Measurements from ENCODE around the gene PHACTR4.
"Not testable (repeated sequence)": the region's sequence is repeated elsewhere in the genome, so short reads cannot be mapped to it uniquely, and the experiment has no call there.

The PHACTR4 gene

GRCh38 chr1:28373450-28373849 lies 3.9 kb downstream of the PHACTR4 start:
- not testable (repeated sequence) for DNase-seq

GRCh38 chr1:28374297-28374696 lies 4.8 kb downstream of the PHACTR4 start:
- no peak for DNase-seq

DNA sequence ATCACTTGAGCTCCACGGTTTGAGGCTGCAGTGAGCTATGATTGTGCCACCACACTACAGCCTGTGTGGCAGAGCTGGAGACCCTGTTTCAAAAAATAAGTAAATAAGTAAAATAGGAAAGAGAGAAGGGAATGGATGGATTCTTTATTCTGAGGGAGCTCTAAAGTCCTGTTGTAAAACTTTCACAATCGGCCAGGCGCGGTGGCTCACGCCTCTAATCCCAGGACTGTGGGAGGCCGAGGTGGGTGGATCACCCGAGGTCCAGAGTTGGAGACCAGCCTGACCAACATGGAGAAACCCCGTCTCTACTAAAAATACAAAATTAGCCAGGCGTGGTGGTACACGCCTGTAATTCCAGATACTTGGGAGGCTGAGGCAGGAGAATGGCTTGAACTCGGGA lies 6.1 kb downstream of the PHACTR4 start:
- DNase-seq: not testable (repeated sequence)

DNA sequence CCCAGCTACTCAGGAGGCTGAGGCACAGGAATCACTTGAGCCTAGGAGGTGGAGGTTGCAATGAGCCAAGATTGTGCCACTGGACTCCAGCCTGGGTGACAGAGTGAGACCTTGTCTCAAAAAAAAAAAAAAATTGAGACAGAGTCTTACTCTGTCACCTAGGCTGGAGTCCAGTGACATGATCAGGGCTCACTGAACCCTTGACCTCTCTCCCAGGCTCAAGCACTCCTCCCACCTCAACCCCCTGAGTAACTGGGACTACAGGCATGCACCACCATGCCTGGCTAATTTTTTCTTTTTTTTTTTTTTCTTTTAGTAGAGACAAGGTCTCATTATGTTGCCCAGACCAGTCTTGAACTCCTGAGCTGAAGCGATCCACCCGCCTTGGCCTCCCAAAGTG lies 6.7 kb downstream of the PHACTR4 start:
- not testable (repeated sequence) for DNase-seq

DNA sequence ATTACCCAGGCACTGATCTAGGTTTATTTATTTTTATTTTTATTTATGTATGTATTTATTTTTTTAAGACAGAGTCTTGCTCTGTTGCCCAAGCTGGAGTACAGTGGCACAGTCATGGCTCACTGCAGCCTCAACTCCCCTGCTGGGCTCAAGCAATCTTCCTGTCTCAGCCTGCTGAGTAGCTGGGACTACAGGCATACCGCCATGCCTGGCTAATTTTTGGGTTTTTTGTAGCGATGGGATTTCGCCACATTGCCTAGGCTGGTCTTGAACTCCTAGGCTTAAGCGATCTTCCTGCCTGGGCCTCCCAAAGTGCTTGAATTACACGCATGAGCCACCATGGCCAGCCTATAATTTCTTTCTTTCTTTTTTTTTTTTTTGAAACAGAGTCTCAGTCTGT lies 9.4 kb downstream of the PHACTR4 start:
- DNase-seq: no peak

- no peak for DNase-seq
These were observed 10.9 kb downstream of the PHACTR4 start for GRCh38 chr1:28380394-28380793.

- DNase-seq: not testable (repeated sequence)
These were observed 14.2 kb downstream of the PHACTR4 start for GRCh38 chr1:28383785-28384184.

GRCh38 chr1:28392027-28392652 lies 22.6 kb downstream of the PHACTR4 start:
- DNase-seq: no peak

GRCh38 chr1:28394136-28394535 lies 24.6 kb downstream of the PHACTR4 start:
- no peak for DNase-seq

DNA sequence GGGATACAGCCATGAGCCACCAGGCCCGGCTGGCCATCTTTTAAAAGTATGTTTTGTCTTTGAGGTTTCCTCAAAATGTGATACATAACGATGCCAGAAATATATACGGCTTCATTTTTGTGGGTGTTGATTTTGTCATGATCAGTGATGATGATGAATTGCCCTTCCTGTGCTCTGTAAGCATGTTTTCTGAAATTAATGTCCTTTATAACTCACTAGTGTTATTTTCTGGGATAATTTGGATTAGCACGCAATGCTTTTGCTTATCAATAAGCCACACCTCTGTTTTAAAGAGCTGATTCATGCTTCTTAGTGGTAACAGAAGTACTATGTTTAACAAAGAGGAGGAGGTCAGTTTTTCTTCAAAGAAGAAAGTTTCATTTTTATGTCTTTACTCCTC lies 25.6 kb downstream of the PHACTR4 start:
- DNase-seq: no peak

DNA sequence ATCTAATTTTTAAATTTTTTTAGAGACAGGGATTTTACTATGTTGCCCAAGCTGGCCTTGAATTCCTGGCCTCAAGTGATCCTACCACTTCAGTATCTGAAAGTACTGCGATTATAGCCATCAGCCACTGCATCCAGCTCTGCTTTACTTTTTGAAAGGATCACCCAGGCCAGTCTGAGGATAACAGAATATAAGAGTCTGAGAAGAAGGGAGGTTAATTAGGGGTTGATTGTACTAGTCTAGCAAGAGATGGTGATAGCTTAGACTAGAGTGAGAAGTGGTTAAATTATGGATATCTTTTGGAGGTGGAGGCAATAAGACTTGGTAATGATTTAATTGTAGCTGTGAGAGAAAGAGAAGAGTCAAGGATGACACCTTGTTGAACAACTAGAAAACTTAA lies 32.2 kb downstream of the PHACTR4 start:
- DNase-seq: no peak

DNA sequence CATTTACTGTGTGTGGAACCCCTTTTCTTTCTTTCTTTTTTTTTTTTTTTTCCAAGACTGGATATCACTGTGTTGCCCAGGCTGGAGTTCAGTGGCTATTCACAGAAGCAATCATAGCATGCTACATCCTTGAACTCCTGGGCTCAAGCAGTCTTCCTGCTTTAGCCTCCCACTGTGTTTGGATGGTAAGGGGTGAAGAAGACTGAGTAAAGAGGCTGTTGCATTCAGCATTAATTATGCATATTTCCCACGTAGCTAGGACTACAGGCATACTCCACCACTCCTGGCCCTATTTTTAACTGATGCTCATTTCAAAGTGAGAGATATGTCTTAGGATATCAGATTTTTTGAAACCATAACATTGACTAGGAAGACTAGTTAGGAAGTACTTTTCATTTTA lies 39.5 kb downstream of the PHACTR4 start:
- DNase-seq: no peak

- DNase-seq: no peak
These were observed 42.1 kb downstream of the PHACTR4 start for GRCh38 chr1:28411656-28412055.

- no peak for DNase-seq
These were observed 43.2 kb downstream of the PHACTR4 start for GRCh38 chr1:28412731-28413130.

GRCh38 chr1:28416509-28417194 lies 47.1 kb downstream of the PHACTR4 start:
- DNase-seq: no peak

DNA sequence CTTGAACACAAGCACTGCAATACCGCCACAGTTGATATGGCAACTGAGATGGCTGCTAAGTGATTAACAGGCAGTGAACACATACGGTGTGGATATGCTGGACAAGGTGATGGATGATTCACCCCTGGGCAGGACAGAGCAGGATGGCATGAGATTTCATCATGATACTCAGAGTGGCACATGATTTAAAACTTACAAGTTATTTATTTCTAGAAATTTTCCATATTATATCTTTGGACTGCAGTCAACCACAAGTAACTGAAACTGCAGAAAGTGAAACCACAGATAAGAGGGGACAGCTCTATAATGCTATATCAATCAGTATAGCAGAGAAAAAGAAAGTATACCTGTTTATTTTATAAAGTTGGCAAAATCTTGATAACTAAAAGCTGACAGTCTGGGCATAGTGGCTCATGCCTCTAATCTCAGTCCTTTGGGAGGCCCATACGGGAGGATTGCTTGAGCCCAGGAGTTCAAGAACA lies 47.9 kb downstream of the PHACTR4 start:
- DNase-seq: peak; percentile 8

DNA sequence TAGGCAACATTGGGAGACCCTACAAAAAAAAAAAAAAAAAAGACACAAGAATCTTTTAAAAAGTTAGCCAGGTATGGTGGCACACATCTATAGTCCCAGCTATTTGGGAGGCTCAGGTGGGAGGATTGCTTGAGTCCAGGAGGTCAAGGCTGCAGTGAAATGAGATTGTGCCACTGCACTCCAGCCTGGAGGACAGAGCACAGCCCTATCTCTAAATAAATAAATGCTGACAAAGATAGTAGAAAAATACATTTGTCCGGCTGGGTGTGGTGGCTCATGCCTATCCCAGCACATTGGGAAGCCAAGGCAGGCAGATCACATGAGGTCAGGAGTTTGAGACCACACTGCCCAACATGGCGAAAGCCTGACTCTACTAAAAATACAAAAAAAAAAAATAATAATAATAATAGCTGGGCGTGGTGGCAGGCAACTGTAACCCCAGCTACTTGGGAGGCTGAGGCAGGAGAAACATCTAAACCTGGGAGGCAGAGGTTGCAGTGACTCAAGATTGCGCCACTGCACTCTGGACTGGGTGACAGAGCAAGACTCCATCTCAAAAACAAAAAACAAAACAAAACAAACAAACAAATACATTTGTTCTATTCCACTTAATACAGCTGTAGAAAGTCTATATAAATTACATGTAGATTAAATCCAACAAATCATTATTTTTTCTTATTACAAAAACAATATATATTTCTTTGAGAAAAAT lies 48.5 kb downstream of the PHACTR4 start:
- no peak for DNase-seq

DNA sequence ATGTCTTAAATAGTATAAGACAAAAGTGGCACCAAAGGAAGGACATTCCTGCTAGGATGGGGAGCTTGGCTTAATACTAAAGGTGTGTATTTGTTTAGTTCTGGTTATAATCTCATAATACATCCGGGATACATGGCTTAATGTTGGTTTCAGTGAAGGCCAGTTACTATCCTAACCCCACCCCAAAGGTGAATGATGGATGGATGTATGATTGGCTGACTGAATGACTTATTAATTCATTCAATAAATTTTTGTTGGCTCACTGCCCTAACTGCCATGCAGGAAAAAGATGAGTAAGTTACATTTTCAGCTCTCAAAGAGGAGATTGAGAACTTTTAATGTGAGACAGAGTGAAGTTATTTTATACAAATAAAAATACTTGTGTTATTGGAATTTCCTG lies 52.2 kb downstream of the PHACTR4 start:
- no peak for DNase-seq

DNA sequence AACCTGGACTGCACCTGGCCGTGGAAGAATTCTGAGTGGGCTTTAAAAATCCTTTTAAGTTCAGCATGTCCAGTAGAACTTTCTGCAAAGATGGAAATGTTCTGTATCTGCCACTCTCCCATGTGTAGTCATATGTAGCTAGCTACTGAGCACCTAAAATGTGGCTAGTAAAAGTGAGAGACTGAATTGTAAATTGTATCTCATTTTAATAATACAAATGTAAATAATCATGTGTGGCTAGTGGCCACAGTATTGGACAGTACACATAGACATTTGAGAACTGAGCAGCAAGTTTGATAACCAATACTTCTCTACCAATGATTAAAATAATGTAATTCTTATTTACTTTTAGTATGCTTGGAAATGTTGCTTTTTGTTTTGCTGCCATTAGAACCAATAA lies 57.3 kb downstream of the PHACTR4 start:
- DNase-seq: no peak

DNA sequence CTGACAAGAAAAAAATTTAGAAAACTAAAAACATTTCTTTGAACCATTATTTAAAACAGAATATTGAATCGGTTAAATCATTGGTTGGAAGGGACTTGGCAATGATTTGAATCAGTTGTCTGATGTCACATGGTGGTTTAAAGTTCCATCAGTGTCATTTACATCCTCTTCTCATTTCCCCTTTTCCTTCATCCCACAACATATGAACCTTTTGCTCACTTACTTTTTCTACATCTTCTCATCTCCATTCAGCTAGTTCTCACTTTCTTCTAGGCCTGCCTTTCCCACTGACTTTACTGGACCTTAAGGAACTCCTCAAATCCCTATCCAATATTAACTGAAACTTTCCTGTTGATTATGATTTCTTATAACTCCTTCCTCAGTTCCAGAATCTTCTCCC lies 58.5 kb downstream of the PHACTR4 start:
- no peak for DNase-seq

DNA sequence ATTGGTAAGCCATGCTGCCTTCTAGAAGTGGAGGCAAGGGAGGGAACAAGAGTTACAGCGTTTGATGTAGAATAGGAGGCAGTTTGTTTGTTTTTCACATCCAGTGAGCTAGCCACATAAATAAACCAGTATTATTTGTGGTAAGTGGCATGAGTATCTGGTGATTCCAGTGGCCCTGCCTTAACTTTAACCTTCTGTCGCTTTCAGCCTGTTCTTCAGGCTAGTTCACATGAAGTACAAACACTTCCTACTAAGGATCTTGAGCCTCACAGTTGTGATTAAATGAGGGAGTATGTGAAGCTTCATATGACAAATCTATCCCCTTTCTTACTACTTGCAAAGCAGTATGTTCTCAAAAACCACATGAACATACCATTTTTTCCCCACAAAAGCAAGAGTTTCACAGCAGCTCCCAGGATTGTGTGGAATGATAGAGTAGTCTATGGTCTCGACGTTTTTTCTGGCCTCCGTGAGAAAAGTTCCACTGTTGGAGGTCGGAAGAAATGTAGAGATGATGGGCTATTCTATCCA lies 59.5 kb downstream of the PHACTR4 start:
- DNase-seq: no peak

DNA sequence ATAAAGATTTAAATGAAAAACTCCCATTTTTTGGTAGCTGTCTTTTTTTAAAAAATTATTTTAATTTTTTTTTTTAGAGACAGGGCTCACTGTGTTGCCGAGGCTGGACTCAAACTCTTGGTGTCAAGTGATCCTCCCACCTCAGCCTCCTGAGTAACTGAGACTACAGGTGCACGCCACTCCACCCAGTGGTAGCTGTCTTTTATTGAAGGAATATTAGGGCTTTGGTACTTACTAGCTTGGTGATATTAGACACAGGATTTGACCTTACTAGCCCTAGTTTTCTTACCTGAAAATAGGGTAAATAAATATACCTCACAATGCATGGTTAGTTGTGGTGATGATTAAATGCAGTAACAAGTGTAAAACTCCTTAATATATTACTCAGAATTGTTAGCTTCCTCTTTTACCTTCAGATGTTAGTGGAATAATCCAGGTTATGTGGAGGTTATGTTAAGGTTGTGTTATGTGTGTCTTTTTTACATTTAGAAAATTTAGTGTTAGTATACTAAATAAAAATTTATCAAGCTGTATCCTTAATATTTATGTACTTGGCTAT lies 66.8 kb downstream of the PHACTR4 start:
- no peak for DNase-seq

GRCh38 chr1:28437264-28437923 lies 67.9 kb downstream of the PHACTR4 start:
- no peak for DNase-seq
